GM18517 (cell line): ENCODE measurements around the gene ATP2A3.

Experiments used
- ATAC-seq: cut with Tn5 transposase; IDR thresholded peaks from one replicate; pipeline ENCODE4 v1.9.1; 2021; ENCODE audit warnings: mild to moderate bottlenecking, moderate library complexity; ENCODE audit not compliant: unreplicated experiment

The ATP2A3 gene

GRCh38 chr17:3964203-3965117, at the start of gene ATP2A3:
TSS of gene ATP2A3 (minus strand) at chr17:3964437. CDS start at chr17:3964291, 146 bp downstream.
- ATAC-seq = peak; percentile 36

- ATAC-seq = no peak
Observed at GRCh38 chr17:4010754-4011153, 46.5 kb upstream of the ATP2A3 start.

DNA sequence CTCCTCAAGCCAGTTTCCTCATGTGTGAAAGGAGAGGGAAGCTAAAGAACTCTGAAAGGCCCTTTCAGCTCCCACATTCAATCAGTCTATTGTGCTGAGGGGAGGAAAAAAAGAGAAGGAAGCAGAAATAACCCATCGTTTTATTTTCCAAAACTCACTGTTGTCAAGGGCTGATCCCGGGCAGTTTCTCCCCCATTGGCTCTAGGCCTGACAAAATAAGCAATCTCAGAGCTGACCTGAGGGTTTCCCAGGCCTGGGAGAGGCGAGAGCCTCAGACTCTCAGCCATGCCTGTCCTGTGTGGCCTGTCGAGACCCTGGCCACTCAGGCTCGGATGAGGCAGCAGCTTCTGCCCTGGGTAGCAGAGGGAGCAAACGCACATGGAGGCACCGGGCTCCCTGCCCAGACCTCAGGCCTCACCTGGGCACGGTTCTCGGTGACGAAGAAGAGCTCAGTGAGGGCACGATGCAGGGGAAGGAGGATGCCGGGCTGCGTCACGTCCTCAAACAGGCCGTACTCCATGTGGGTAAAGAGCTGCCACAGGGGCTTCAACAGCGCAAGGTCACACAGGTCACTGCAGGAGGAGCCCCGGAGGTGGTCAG, 45.0 kb upstream of the ATP2A3 start:
- ATAC-seq = no peak

GRCh38 chr17:4008441-4009185, 44.4 kb upstream of the ATP2A3 start:
- no peak for ATAC-seq

DNA sequence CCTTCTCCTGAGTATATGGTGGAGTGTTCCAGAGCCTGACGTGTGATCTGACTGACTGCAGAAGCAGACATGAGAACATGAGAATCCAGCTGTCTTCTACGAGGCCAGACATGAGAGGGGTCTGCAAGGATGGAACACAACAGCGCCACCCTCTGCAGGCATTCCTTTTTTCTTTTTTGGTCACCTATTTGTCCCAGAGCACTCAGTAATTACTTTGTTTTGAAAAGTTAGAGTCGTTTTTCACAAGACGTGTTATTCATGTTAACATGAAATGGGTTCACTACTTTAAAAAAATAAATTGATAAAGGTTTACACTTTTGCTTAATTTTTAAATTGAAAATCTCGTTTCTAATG, 43.8 kb upstream of the ATP2A3 start:
- no peak for ATAC-seq

DNA sequence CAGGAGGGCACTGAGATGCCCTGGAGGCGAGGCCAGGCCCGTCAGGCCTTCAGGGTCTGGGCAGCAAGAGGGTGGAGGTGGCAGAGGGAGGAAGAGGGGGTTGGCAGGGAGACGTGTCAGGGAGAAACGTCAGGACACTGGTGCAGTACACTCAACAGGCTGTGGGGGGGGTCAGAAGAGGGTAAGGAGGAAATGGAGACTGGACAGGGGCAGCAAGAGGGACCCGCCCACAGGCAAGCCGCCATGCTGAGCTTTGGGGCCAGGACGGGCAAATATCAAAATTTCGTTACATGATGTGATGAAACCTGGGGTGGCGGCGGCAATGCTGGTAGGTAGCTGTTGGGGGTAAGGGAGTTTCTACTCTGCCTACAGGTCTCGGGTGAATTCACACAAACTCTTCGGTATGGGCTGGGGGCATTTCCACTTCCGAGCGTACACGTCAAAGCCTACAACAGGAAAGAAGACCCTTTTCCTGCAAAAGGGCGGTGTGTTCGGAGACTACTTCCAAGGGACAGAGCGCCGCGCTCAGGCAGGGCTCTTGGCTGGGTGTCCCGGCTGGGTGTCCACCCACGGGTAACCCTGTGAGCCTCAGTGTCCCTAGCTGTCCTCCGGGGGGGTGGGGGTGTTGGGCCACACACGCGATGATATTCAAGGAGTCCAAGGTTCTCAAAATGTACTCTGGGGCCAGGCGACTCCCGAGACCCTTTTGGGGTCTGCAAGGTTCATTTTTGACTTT, 43.3 kb upstream of the ATP2A3 start:
- no peak for ATAC-seq

- ATAC-seq = no peak
Observed at GRCh38 chr17:4006745-4007211, 42.5 kb upstream of the ATP2A3 start.

- ATAC-seq = no peak
Observed at GRCh38 chr17:4006165-4006589, 41.9 kb upstream of the ATP2A3 start.

- ATAC-seq = no peak
Observed at GRCh38 chr17:4005296-4006164, 41.3 kb upstream of the ATP2A3 start.

DNA sequence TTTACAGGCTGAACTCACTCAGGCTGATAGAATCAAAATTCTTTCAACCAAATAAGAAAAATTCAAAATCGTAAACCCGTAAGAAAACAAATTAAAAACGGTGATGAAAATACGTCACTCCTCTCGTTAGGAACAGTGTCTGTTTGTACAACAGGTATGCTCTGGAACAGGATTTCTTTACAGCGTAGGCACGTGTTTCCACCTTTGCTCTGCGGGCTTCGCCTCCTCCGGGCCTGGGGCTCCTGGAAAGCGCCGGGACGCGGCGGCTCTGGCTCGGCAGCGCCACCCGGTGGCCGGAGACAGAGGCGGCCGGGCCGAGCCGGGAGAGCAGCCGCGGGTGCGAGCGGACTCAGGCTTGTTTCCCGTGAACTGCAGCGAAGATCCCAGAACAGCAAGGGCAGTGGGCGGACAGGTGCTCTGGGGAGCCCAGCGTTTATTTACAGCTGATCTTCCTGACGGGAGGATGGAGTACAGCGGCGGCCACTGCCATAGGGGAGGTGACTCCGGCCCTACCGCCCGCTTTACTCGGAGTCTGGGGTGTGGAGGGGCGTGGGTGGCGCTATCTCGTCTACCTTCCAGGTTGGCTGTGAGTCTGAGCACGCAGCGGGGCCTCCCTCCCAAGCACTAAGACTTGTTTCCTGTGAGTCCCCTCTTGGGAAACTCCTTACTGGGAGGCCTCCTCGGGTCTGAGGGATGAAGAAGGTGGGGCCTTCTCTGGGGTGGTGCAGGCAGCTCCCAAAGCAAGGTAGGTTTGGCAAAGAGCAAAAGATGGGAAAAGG, 40.5 kb upstream of the ATP2A3 start:
- ATAC-seq = no peak

DNA sequence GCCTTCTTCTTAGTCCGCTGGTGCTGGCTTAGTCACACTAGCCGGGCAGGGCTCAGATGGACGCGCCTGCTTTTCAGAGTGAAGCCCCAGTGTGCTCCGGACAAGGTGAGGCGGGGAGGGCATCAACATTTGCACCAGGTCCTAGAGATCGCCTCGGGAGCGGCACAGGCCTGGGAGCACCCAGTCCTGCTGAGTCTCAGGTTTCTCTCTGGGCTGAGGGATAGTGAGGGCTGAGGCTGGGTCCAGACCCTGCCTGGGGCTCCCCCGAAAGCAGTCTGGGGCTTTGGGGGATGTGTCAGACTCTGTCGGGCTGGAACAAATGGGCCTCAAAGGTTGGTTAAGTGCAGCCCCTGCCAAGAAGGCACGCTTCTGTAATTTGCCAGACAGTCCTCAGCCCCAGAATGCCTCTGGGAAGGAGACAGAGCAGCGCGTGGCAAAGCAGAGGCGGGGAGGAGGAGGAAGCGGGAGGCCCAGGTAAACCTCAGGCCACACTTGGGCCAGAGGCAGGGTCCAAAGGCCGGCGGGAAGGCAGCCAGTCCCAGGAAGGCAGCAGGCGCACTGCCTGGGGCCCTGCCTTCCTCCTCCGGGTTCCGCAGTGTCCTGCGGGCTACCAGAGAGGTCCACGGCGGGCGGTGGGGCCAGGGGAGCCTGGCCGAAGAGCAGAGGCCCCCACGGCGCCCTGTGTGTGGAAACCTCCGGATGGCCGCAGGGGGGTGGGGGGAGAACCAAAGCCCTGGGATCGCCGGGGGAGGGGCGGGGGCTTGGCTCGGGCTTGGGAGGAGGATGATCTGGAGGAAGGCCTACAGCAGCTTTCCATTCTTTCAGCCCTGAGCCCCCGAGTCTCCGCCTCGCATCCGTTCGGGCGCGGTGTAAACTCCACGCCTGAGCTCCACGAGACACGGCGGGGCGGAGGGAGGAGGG, 39.5 kb upstream of the ATP2A3 start:
- no peak for ATAC-seq

- ATAC-seq = no peak
Observed at GRCh38 chr17:4003131-4003500, 38.9 kb upstream of the ATP2A3 start.

DNA sequence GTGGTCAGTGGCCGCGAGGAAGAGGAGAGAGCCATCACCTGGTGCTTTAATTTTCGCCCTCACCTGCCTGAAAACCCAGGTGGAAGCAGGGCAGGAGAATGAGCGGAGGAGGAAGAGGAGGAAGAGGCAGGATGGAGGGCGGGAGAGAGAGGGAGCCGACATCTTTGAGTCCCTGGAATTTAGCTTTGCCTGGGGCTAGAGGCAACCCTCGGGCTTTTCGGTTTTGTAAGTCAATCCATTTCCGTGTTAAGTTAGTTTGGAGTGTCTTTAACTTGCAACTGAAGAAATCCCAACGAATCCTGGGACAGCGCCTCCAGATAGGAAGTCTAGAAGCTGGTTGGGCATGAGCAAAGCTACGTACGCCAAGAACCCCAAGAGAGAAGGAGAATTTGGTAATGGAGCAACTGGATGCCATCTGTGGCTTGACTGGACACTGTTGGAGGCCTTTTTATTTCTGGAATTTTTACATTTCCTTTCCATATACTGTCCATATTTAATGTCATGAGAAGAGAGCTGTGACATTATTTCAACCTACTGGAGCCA, 36.9 kb upstream of the ATP2A3 start:
- no peak for ATAC-seq

DNA sequence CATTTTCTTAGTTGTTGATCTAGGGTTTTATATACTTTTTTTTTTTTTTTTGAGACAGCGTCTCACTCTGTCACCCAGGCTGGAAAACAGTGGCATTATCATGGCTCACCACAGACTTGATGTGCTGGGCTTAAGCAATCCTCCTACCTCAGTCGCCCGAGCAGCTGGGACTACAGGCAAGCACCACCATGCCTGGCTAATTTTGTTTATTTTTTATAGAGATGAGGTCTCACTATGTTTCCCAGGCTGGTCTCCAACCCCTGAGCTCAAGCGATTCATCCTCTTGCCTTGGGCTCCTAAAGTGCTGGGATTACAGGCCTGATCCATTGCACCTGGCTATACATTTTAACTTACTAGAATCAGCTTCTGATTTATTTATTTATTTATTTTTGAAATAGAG, 34.2 kb upstream of the ATP2A3 start:
- no peak for ATAC-seq

DNA sequence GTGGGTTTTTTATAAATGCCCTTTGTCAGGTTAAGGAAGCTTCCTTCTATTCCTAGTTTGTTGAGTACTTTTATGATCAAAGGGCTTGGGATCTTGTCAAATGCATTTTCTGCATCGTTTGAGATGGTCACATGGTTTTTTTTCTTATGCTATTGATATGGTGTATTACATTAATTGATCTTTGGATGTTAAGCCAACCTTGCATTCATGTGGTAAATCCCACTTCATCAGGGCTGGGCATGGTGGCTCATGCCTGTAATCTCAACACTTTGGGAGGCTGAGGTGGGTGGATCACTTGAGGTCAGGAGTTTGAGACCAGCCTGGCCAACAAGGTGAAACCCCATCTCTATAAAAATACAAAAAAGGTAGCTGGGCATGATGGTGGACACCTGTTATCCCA, 30.8 kb upstream of the ATP2A3 start:
- ATAC-seq = no peak

GRCh38 chr17:3994221-3994576, 30.0 kb upstream of the ATP2A3 start:
- ATAC-seq = no peak

DNA sequence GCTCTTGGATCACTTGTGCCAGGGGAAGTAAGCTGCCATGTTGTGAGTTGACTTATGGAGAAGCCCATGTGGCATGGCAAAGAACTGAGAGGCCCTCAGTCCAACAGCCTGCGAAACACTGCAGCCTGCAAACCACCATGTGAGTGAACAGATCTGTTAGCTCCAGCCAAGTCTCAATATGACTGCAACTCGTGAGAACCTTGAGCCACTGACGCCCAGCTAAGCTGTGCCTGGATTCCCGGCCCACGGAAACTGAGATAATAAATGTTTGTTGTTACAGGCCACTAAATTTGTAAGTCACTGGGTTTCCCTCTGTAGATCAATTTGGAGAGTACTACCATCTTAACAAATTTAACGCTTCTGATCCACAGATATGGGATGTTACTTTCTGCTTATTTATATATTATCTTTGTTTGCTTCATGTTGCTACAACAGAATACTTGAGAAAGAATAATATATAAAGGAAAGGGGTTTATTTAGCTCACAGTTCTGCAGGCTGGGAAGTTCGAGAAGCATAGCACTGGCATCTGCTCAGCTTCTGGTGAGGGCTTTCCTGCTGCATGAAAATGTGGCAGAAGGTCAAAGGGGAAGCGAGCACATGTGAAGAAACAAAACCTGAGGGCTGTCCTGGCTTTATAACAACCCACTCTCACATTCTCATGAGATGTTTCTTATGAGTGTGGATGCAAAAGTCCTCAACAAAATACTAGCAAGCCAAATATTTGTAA, 29.4 kb upstream of the ATP2A3 start:
- no peak for ATAC-seq
